IMR-90 (cell line): ENCODE measurements around the gene IGLL1. TPM values are rescaled to one million over a fixed set of nuclear protein-coding genes. Genes with fewer than 3 reads are reported as not detected.
"Not testable (repeated sequence)": the region's sequence is repeated elsewhere in the genome, so short reads cannot be mapped to it uniquely, and the experiment has no call there.

ENCODE experiments used
- ATAC-seq: fragments of 200-7000 bp; cut with Tn5 transposase; 2 replicates; pipeline ENCODE4 v1.9.1; 2020; ENCODE audit warnings: low read depth, mild to moderate bottlenecking, moderate library complexity
- BruUV-seq: library from RNA; stranded (reverse); fragments of 400-500 nt; replicated peaks from 2 replicates; lab custom pipeline; 2021; lab: Mats Ljungman, UMichigan
- CTCF ChIA-PET: fragments of 300-600 bp; formaldehyde crosslinking; extraction: SDS; loops from one replicate; lab custom pipeline; 2021; ENCODE audit warnings: antibody characterized with exemption; lab: Yijun Ruan, JAX
- POLR2A ChIA-PET: fragments of 300-600 bp; sonication (Branson Sonifier 250); formaldehyde crosslinking; loops from one replicate; lab custom pipeline; 2022; ENCODE audit warnings: antibody characterized with exemption; ENCODE audit not compliant: unreplicated experiment; lab: Charles Lee
- DNase-seq: peaks from one replicate; pipeline ENCODE4 v3.0.0; 2013
- H2AFZ ChIP-seq: replicated peaks from 2 replicates; pipeline ENCODE3; 2013; ENCODE audit warnings: low read length, mild to moderate bottlenecking; ENCODE audit not compliant: poor library complexity
- H2AK5ac ChIP-seq: 2 replicates; pipeline ENCODE4 v1.6.1; 2013; ENCODE audit warnings: low read depth, low read length, inconsistent platforms
- H2AK9ac ChIP-seq: replicated peaks from 2 replicates; pipeline ENCODE3; 2013; ENCODE audit warnings: mild to moderate bottlenecking, low read depth, low read length, moderate library complexity; ENCODE audit not compliant: poor library complexity
- H2BK120ac ChIP-seq: 2 replicates; pipeline ENCODE4 v1.6.1; 2013; ENCODE audit warnings: low read depth, low read length, inconsistent platforms
- H2BK15ac ChIP-seq: 3 replicates; pipeline ENCODE4 v1.6.1; 2013; ENCODE audit warnings: low read depth, low read length, inconsistent platforms
- H2BK20ac ChIP-seq: 2 replicates; pipeline ENCODE4 v1.6.1; 2013; ENCODE audit warnings: low read depth, mild to moderate bottlenecking, inconsistent platforms, low read length, moderate library complexity
- H2BK5ac ChIP-seq: 2 replicates; pipeline ENCODE4 v1.6.1; 2013; ENCODE audit warnings: mild to moderate bottlenecking, low read depth, low read length, inconsistent platforms; ENCODE audit not compliant: poor library complexity, severe bottlenecking
- H3K14ac ChIP-seq: replicated peaks from 2 replicates; pipeline ENCODE4 v1.6.1; 2013; ENCODE audit warnings: low read depth, low read length, inconsistent platforms
- H3K18ac ChIP-seq: 2 replicates; pipeline ENCODE4 v1.6.1; 2013; ENCODE audit warnings: low read depth, low read length, control low read depth
- H3K23ac ChIP-seq: 2 replicates; pipeline ENCODE4 v1.6.1; 2013; ENCODE audit warnings: low read depth, low read length, inconsistent platforms
- H3K27ac ChIP-seq: 2 replicates; pipeline ENCODE4 v1.5.1; 2013; ENCODE audit warnings: mild to moderate bottlenecking, control low read depth, low read length; ENCODE audit not compliant: insufficient read depth
- H3K27me3 ChIP-seq: 2 replicates; pipeline ENCODE4 v1.6.1; 2013; ENCODE audit warnings: low read length; ENCODE audit not compliant: control insufficient read depth, insufficient read depth
- H3K36me3 ChIP-seq: 2 replicates; pipeline ENCODE4 v1.6.1; 2013; ENCODE audit warnings: low read length, mixed read lengths; ENCODE audit not compliant: control insufficient read depth, insufficient read depth
- H3K4ac ChIP-seq: 2 replicates; pipeline ENCODE4 v1.6.1; 2013; ENCODE audit warnings: low read depth, low read length, inconsistent platforms
- H3K4me1 ChIP-seq: 2 replicates; pipeline ENCODE4 v1.6.1; 2013; ENCODE audit warnings: low read length, mixed read lengths; ENCODE audit not compliant: control insufficient read depth, insufficient read depth
- H3K4me2 ChIP-seq: 2 replicates; pipeline ENCODE4 v1.6.1; 2013; ENCODE audit warnings: low read depth, mild to moderate bottlenecking, control low read depth, low read length, moderate library complexity
- H3K4me3 ChIP-seq: 2 replicates; pipeline ENCODE4 v1.5.1; 2013; ENCODE audit warnings: low read depth, mild to moderate bottlenecking, control low read depth, low read length, moderate library complexity; ENCODE audit not compliant: insufficient read depth
- H3K56ac ChIP-seq: 2 replicates; pipeline ENCODE4 v1.6.1; 2013; ENCODE audit warnings: low read length, inconsistent platforms; ENCODE audit not compliant: insufficient read depth; ENCODE audit errors: extremely low read depth
- H3K79me1 ChIP-seq, 2 experiments: 2 replicates each; pipeline ENCODE4 v1.6.1; 2013; ENCODE audit warnings: low read length in 2 of 2, inconsistent platforms in 1 of 2, low read depth in 1 of 2
- H3K9ac ChIP-seq: 2 replicates; pipeline ENCODE4 v1.6.1; 2013; ENCODE audit warnings: low read depth, low read length, control low read depth
- H3K9me1 ChIP-seq: 2 replicates; pipeline ENCODE4 v1.6.1; 2013; ENCODE audit warnings: low read length, inconsistent platforms; ENCODE audit not compliant: insufficient read depth
- H3K9me3 ChIP-seq: 2 replicates; pipeline ENCODE4 v1.6.1; 2013; ENCODE audit warnings: low read length; ENCODE audit not compliant: control insufficient read depth, insufficient read depth
- H4K20me1 ChIP-seq: 2 replicates; pipeline ENCODE4 v1.6.1; 2013; ENCODE audit warnings: low read length, inconsistent platforms; ENCODE audit not compliant: insufficient read depth
- H4K5ac ChIP-seq: 2 replicates; pipeline ENCODE4 v1.6.1; 2013; ENCODE audit warnings: mild to moderate bottlenecking, low read depth, low read length, control low read depth
- H4K8ac ChIP-seq, 2 experiments: 2 replicates each; pipeline ENCODE4 v1.6.1; 2013; ENCODE audit warnings: low read depth in 2 of 2, low read length in 2 of 2, control low read depth in 1 of 2, inconsistent platforms in 1 of 2
- H4K91ac ChIP-seq: 2 replicates; pipeline ENCODE4 v1.6.1; 2013; ENCODE audit warnings: low read depth, low read length, inconsistent platforms; ENCODE audit not compliant: insufficient read depth
- BHLHE40 ChIP-seq: fragments of 150-350 bp; IDR thresholded peaks from 2 replicates; pipeline ENCODE4 v1.6.1; 2016; ENCODE audit warnings: mild to moderate bottlenecking, low read depth, low read length
- WGBS, 2 experiments: methylation state at CpG; one replicate each; pipeline versions ENCODE4 v1.1.5 to v1.1.7; 2013; ENCODE audit warnings: missing lambda C conversion rate in 2 of 2; ENCODE audit not compliant: insufficient read length in 1 of 2; ENCODE audit errors: extremely low coverage in 2 of 2; 5-methylcytosine and 5-hydroxymethylcytosine counted together
- dilution Hi-C: fragments of 300-500 bp; cut with HindIII; formaldehyde crosslinking; loops from one replicate; pipeline ENCODE4 v1.14.3; 2018; ENCODE audit warnings: low sequenced_read_pairs; ENCODE audit not compliant: unreplicated experiment
- in situ Hi-C: fragments of 300-500 bp; cut with MboI; formaldehyde crosslinking; loops from 3 replicates; pipeline ENCODE4 v1.14.3; 2019; ENCODE audit warnings: low sequenced_read_pairs, inconsistent platforms, mixed read lengths
- intact Hi-C: fragments of 100-400 bp; cut with micrococcal nuclease; formaldehyde crosslinking; loops from 2 replicates; pipeline ENCODE4 v1.10.0; 2022
- polyA plus RNA-seq, 3 experiments: library from polyadenylated mRNA; depleted of rRNA; stranded (reverse); fragments of >200 nt; gene quantifications; 2 replicates each; pipeline ENCODE4 v1.2.3, GENCODE V29; 2012; ENCODE audit warnings: low replicate concordance in 1 of 3
- total RNA-seq: library from RNA; depleted of rRNA; stranded (reverse); fragments of >200 nt; gene quantifications from 2 replicates; pipeline ENCODE4 v1.2.3, GENCODE V29; 2012

The IGLL1 gene
- total and polyA plus RNA-seq, 2 of the 4 experiments (the other 2 are of a cell fraction) = not detected

GRCh38 chr22:23598805-23599518 is 18.9 kb upstream of the IGLL1 start:
- Histone ChIP-seq H3K9me1 (no peaks in the 10 kb centered on the region), H3K4me3 (no peak overlapping the region), H3K4ac (no peak overlapping the region), H2AK5ac (no peak overlapping the region), H3K36me3 (no peaks in the 10 kb centered on the region), H4K8ac (no peak overlapping the region), H2BK15ac (no peak overlapping the region), H3K18ac (no peak overlapping the region), H2BK120ac (no peak overlapping the region), H3K9ac (no peak overlapping the region), H3K14ac (no peak overlapping the region), H4K20me1 (no peaks in the 10 kb centered on the region), H2BK5ac (no peak overlapping the region), H3K9me3 (no peaks in the 10 kb centered on the region), H3K79me1 (no peaks in the 10 kb centered on the region), H3K4me2 (no peak overlapping the region), H4K5ac (no peak overlapping the region), H3K56ac (no peak overlapping the region), H3K4me1 (no peaks in the 10 kb centered on the region), H4K91ac (no peak overlapping the region), H2BK20ac (no peak overlapping the region), H3K27me3 (peaks cover 4% of the 10 kb centered on the region), H2AK9ac (no peak overlapping the region), H2AFZ (no peak overlapping the region), H3K23ac (no peak overlapping the region), H3K27ac (no peak overlapping the region)
- intact Hi-C loops (loop anchor here (10.0 kb wide), 1 partner anchor 634 kb away; no protein-coding TSS in a partner anchor), in situ Hi-C loops (loop anchor here (10.0 kb wide), 1 partner anchor 1836 kb away; no protein-coding TSS in a partner anchor), dilution Hi-C loops (no loop called here)
- WGBS, 2 experiments = 80% methylated on average over 4 of the region's 9 CpGs; no CpG with 5 or more reads in 1 of the 2 experiments
- BruUV-seq = no TSS peak
- ATAC-seq (no peak), DNase-seq (no peak)
- ChIA-PET CTCF (no interaction called here), POLR2A (no interaction called here)
- no peak for TF ChIP-seq BHLHE40

- no CpG with 5 or more reads among the region's 7 CpGs for WGBS, 2 experiments
- dilution Hi-C loops, H3K18ac ChIP-seq, H3K36me3 ChIP-seq, H3K4me3 ChIP-seq, H3K9ac ChIP-seq, H3K27ac ChIP-seq, H3K27me3 ChIP-seq, H3K4me1 ChIP-seq, POLR2A ChIA-PET, H3K23ac ChIP-seq, H3K4me2 ChIP-seq, H2BK120ac ChIP-seq, BruUV-seq, H3K9me1 ChIP-seq, H4K5ac ChIP-seq, H3K14ac ChIP-seq, H2AK5ac ChIP-seq, H2BK20ac ChIP-seq, H3K56ac ChIP-seq, DNase-seq, H2BK15ac ChIP-seq, H3K79me1 ChIP-seq, H2AK9ac ChIP-seq, H4K20me1 ChIP-seq, H2AFZ ChIP-seq, H3K9me3 ChIP-seq, H3K4ac ChIP-seq, H4K8ac ChIP-seq, H4K91ac ChIP-seq, ATAC-seq, H2BK5ac ChIP-seq: not testable (repeated sequence)
- in situ Hi-C loops = loop anchor here (10.0 kb wide), 1 partner anchor 1837 kb away; no protein-coding TSS in a partner anchor
- CTCF ChIA-PET = interaction anchor here (0.5 to 0.7 kb wide), 3 partner anchors 13 to 211 kb away, joined by 3 to 7 read pairs (median 3); no protein-coding TSS in a partner anchor
- intact Hi-C loops = loop anchor here (10.0 kb wide), 1 partner anchor 633 kb away; no protein-coding TSS in a partner anchor
Measured at GRCh38 chr22:23597576-23598268, 17.6 kb upstream of the IGLL1 start.
